HepG2 (cell line): Measurements from ENCODE around the gene STX2. TPM values are rescaled to one million over a fixed set of nuclear protein-coding genes. Genes with fewer than 3 reads are reported as not detected.

ENCODE experiments used
- CREBL2 ChIP-seq: sonication (generic); formaldehyde crosslinking; IDR thresholded peaks from 2 replicates; pipeline ENCODE4 v1.8.1; 2023; ENCODE audit warnings: missing genetic modification reagents, mild to moderate bottlenecking, borderline replicate concordance
- HCFC1 ChIP-seq: fragments of 150-350 bp; IDR thresholded peaks from 2 replicates; pipeline ENCODE4 v1.6.1; 2014; ENCODE audit warnings: low read depth, low read length
- NFATC3 ChIP-seq: sonication (generic); formaldehyde crosslinking; IDR thresholded peaks from 2 replicates; pipeline ENCODE4 v1.5.1; 2020; ENCODE audit warnings: mild to moderate bottlenecking, missing genetic modification reagents
- PAXIP1 ChIP-seq: sonication (generic); formaldehyde crosslinking; conservative IDR thresholded peaks from 2 replicates; pipeline ENCODE4 v1.4.0; 2020; ENCODE audit warnings: mild to moderate bottlenecking, missing genetic modification reagents, moderate library complexity
- RBFOX2 ChIP-seq: fragments of 200-400 bp; formaldehyde crosslinking; IDR thresholded peaks from 2 replicates; pipeline ENCODE4 v1.6.1; 2017; ENCODE audit warnings: low read depth, mild to moderate bottlenecking, low read length
- RXRB ChIP-seq: IDR thresholded peaks from 2 replicates; pipeline ENCODE4 v1.6.1; 2016; ENCODE audit warnings: borderline replicate concordance, missing genetic modification reagents, missing compliant biosample characterization
- SP2 ChIP-seq: sonication (generic); formaldehyde crosslinking; IDR thresholded peaks from 2 replicates; pipeline ENCODE4 v1.5.1; 2020; ENCODE audit warnings: mild to moderate bottlenecking, missing genetic modification reagents
- TARDBP ChIP-seq: sonication (generic); formaldehyde crosslinking; IDR thresholded peaks from 2 replicates; pipeline ENCODE4 v1.8.0; 2022; ENCODE audit warnings: mild to moderate bottlenecking, missing genetic modification reagents
- TRAFD1 ChIP-seq: sonication (generic); formaldehyde crosslinking; IDR thresholded peaks from 2 replicates; pipeline ENCODE4 v1.5.1; 2020; ENCODE audit warnings: missing genetic modification reagents, mild to moderate bottlenecking, borderline replicate concordance
- ZBTB14 ChIP-seq: sonication (generic); formaldehyde crosslinking; IDR thresholded peaks from 2 replicates; pipeline ENCODE4 v1.4.0; 2020; ENCODE audit warnings: missing genetic modification reagents
- ZBTB44 ChIP-seq: sonication (generic); formaldehyde crosslinking; IDR thresholded peaks from 2 replicates; pipeline ENCODE4 v1.4.0; 2020; ENCODE audit warnings: missing genetic modification reagents
- ZFP1 ChIP-seq: IDR thresholded peaks from 2 replicates; pipeline ENCODE4 v1.6.1; 2016
- ZNF138 ChIP-seq: sonication (generic); formaldehyde crosslinking; IDR thresholded peaks from 2 replicates; pipeline ENCODE4 v1.5.0; 2020; ENCODE audit warnings: mild to moderate bottlenecking, low read depth, missing genetic modification reagents
- ZNF281 ChIP-seq: sonication (generic); formaldehyde crosslinking; IDR thresholded peaks from 2 replicates; pipeline ENCODE4 v1.4.0; 2020; ENCODE audit warnings: missing genetic modification reagents, borderline replicate concordance
- ZNF546 ChIP-seq: sonication (generic); formaldehyde crosslinking; conservative IDR thresholded peaks from 2 replicates; pipeline ENCODE4 v1.8.1; 2023; ENCODE audit warnings: mild to moderate bottlenecking, missing genetic modification reagents
- ZUFSP ChIP-seq: sonication (generic); formaldehyde crosslinking; IDR thresholded peaks from 2 replicates; pipeline ENCODE4 v1.9.0; 2021; ENCODE audit warnings: missing genetic modification reagents, mild to moderate bottlenecking, borderline replicate concordance
- polyA plus RNA-seq, 8 experiments: library from polyadenylated mRNA; depleted of rRNA in 3 of 8; stranded (reverse) in 7 of 8; unstranded in 1 of 8; fragments of >200 nt; fragmentation: Illumina TruSeq in 4 of 8; extraction: Trizol in 4 of 8; gene quantifications; 2 replicates each; pipeline versions ENCODE4 v1.2.1 to v1.2.3, GENCODE V29; 2011 to 2016; ENCODE audit warnings: low read depth in 4 of 8, missing spikeins in 1 of 8, mixed read lengths in 1 of 8; ENCODE audit not compliant: insufficient read depth in 1 of 8
- total RNA-seq, 5 experiments: library from RNA; depleted of rRNA; stranded (reverse); fragments of >200 nt; fragmentation: Illumina TruSeq; extraction: Trizol; gene quantifications; 2 replicates each; pipeline ENCODE4 v1.2.3, GENCODE V29; 2016; ENCODE audit warnings: low read depth in 1 of 5

STX2 gene
- total and polyA plus RNA-seq, 2 of the 13 experiments (the other 11 are each of a cell fraction or from before 2014, with no cell fraction given), result 13.4 to 25.1 TPM

GRCh38 chr12:130776857-130777339 is 62.2 kb downstream of the STX2 start (continued):
- no peak for TF ChIP-seq ZNF281 (CRISPR knock-in tag)
- peak; percentile 8; the same call in 1 of the 2 replicates for TF ChIP-seq PAXIP1 (CRISPR knock-in tag)
- TF ChIP-seq ZFP1 (CRISPR knock-in tag), result no peak
- TF ChIP-seq ZBTB44 (CRISPR knock-in tag), result 0 out of 2 replicates have a peak, but pooled peaks have one; percentile 1
- TF ChIP-seq NFATC3 (CRISPR knock-in tag), result no peak
- TF ChIP-seq ZBTB14 (CRISPR knock-in tag), result 0 out of 2 replicates have a peak, but pooled peaks have one; percentile 8
- TF ChIP-seq SP2, result no peak
- no peak for TF ChIP-seq HCFC1
- TF ChIP-seq CREBL2 (CRISPR knock-in tag), result no peak
- TF ChIP-seq TRAFD1, result no peak
- no peak for TF ChIP-seq ZNF138
- no peak for TF ChIP-seq ZUFSP (CRISPR knock-in tag)
- 0 out of 2 replicates have a peak, but pooled peaks have one; percentile 15 for TF ChIP-seq TARDBP (CRISPR knock-in tag)
- no peak for TF ChIP-seq RXRB (CRISPR knock-in tag)
- TF ChIP-seq RBFOX2, result no peak
- TF ChIP-seq ZNF546 (CRISPR knock-in tag), result no peak
